HUES6 (cell line): ENCODE data around the gene MAB21L3.

Experiments
- H3K27ac ChIP-seq: 2 replicates; pipeline ENCODE4 v1.7.0; 2013; ENCODE audit warnings: low read depth, mild to moderate bottlenecking, low read length, inconsistent platforms
- H3K27me3 ChIP-seq: 2 replicates; pipeline ENCODE4 v1.6.1; 2013; ENCODE audit warnings: low read length; ENCODE audit not compliant: control insufficient read depth, insufficient read depth
- H3K36me3 ChIP-seq: 2 replicates; pipeline ENCODE4 v1.6.1; 2013; ENCODE audit warnings: low read length; ENCODE audit not compliant: control insufficient read depth, insufficient read depth
- H3K4me1 ChIP-seq: 2 replicates; pipeline ENCODE4 v1.6.1; 2013; ENCODE audit warnings: low read length; ENCODE audit not compliant: control insufficient read depth, insufficient read depth
- H3K4me3 ChIP-seq: 2 replicates; pipeline ENCODE4 v1.5.1; 2013; ENCODE audit warnings: low read depth, low read length
- H3K9ac ChIP-seq: one replicate; pipeline ENCODE4 v1.6.1; 2013; ENCODE audit warnings: mild to moderate bottlenecking, low read length
- H3K9me3 ChIP-seq: 2 replicates; pipeline ENCODE4 v1.6.1; 2013; ENCODE audit warnings: low read depth, low read length; ENCODE audit not compliant: control insufficient read depth, insufficient read depth

MAB21L3 gene

GRCh38 chr1:116166655-116167054 lies 55.5 kb downstream of the MAB21L3 start:
- no peaks in the 10 kb centered on the region for H3K36me3 ChIP-seq
- H3K4me3 ChIP-seq, result no peak overlapping the region
- no peak overlapping the region for H3K27ac ChIP-seq
- H3K9me3 ChIP-seq, result no peaks in the 10 kb centered on the region
- H3K4me1 ChIP-seq, result peaks cover 17% of the 10 kb centered on the region
- no peak overlapping the region for H3K9ac ChIP-seq
- H3K27me3 ChIP-seq, result peaks cover 28% of the 10 kb centered on the region

DNA sequence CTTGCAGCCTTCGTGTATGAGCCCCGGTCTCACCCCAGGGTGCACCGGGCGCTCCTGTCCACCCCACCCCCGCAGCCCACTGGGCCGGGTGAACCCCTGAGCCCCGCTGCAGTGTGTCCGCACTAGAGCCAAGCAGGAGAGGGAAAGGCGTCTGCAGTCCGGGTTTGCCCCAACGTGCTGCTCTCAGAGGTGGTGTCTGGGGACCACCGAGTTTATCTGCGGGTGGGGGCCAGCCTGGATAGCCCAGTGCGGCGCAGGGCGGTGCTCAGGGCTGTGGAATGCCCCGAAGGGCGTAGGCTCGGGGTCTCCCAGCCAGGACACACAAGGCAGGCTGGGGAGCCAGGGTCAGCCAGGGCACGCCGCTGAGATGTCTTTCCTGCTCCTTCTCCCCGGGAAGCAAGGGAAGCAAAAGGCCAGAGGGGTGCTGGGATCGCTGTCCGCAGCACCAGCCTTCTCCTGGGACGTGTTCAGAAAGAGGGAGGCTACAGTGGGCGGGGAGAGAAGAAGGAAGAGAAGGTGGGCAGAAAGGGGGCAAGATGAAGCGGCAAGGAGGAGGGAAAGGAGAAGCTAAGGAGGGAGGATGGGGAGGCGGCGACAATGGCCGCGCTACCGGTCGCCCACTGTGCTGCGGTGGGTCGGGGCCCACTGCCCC lies 56.6 kb downstream of the MAB21L3 start:
- H3K4me3 ChIP-seq, result peak overlapping the region; percentile 79
- peak overlapping the region; percentile 77 for H3K9ac ChIP-seq
- no peaks in the 10 kb centered on the region for H3K9me3 ChIP-seq
- H3K4me1 ChIP-seq, result peaks cover 17% of the 10 kb centered on the region
- peaks cover 28% of the 10 kb centered on the region for H3K27me3 ChIP-seq
- no peak overlapping the region for H3K27ac ChIP-seq
- H3K36me3 ChIP-seq, result no peaks in the 10 kb centered on the region

DNA sequence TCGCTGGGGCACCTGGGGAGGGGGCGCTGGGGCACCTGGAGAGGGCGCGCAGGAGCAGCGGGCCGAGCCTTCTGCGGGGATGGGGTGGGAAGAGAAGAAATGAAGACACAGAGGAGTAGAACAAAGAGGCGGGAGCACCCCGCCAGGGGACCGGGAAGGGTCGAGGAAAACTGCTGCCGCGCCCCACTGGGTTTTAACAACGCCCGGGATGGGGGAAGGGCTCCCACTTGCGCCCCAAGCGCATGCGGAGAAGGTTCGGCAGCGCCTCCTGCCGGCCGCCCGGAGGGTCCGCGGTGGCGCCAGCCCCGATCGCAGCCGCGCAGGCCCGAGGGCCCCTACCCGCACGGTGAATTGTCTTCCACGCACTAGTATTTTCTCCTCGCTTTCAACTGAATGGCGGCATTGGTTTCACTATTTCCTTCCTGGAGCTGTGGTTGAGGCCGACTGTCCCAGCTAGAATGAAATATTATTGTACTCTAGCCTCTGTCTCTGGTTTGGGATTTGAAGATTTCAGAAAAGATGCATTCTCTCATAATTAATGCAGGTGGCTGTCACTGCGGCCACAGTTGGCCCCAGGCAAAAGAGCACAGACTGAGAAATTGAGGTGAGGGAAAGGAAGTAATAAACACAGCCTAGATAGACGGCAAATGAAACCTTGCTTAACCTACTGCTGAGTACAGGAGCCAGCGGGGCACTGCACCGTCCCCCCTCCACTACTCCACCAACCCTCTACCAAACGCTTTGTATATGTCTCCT lies 57.3 kb downstream of the MAB21L3 start:
- Histone ChIP-seq H3K9me3 (no peaks in the 10 kb centered on the region), H3K4me1 (peaks cover 17% of the 10 kb centered on the region), H3K4me3 (peak overlapping the region; percentile 79), H3K27me3 (peaks cover 28% of the 10 kb centered on the region), H3K27ac (no peak overlapping the region), H3K9ac (peak overlapping the region; percentile 77), H3K36me3 (no peaks in the 10 kb centered on the region)

GRCh38 chr1:116169898-116170297 lies 58.7 kb downstream of the MAB21L3 start:
- Histone ChIP-seq H3K4me3 (no peak overlapping the region), H3K9ac (no peak overlapping the region), H3K27ac (no peak overlapping the region), H3K4me1 (peaks cover 11% of the 10 kb centered on the region), H3K9me3 (no peaks in the 10 kb centered on the region), H3K36me3 (no peaks in the 10 kb centered on the region), H3K27me3 (peaks cover 28% of the 10 kb centered on the region)

- H3K9me3 ChIP-seq, result no peaks in the 10 kb centered on the region
- peaks cover 11% of the 10 kb centered on the region for H3K4me1 ChIP-seq
- no peak overlapping the region for H3K4me3 ChIP-seq
- H3K9ac ChIP-seq, result no peak overlapping the region
- H3K27ac ChIP-seq, result no peak overlapping the region
- no peaks in the 10 kb centered on the region for H3K36me3 ChIP-seq
- peaks cover 28% of the 10 kb centered on the region for H3K27me3 ChIP-seq
These were observed 59.8 kb downstream of the MAB21L3 start for GRCh38 chr1:116170721-116171589.

- Histone ChIP-seq H3K36me3 (no peaks in the 10 kb centered on the region), H3K27me3 (peaks cover 17% of the 10 kb centered on the region), H3K9me3 (no peaks in the 10 kb centered on the region), H3K27ac (no peak overlapping the region), H3K4me1 (peaks cover 4% of the 10 kb centered on the region), H3K4me3 (no peak overlapping the region), H3K9ac (no peak overlapping the region)
These were observed 61.5 kb downstream of the MAB21L3 start for GRCh38 chr1:116172666-116173065.

DNA sequence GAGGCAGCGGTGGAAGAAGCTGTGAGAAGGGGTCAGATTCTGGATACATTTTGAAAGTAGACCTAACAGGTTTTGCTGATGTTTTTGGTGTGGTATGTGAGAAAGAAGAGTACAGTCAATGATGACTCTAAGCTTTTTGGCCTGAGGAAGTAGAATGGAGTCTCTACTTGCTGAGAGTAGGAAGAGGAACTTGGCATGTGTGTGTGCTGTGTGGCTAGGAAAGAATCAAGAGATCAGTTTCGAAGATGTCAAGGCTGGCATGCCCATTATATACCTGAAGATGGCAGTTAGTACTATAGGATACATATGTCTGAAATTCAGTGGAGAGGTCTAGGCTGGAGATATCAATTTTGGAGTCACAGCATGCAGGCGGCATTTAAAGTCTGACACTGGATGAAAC lies 64.4 kb downstream of the MAB21L3 start:
- no peaks in the 10 kb centered on the region for H3K36me3 ChIP-seq
- H3K9ac ChIP-seq, result no peak overlapping the region
- H3K4me3 ChIP-seq, result no peak overlapping the region
- no peaks in the 10 kb centered on the region for H3K27me3 ChIP-seq
- no peak overlapping the region for H3K27ac ChIP-seq
- H3K4me1 ChIP-seq, result no peaks in the 10 kb centered on the region
- no peaks in the 10 kb centered on the region for H3K9me3 ChIP-seq

DNA sequence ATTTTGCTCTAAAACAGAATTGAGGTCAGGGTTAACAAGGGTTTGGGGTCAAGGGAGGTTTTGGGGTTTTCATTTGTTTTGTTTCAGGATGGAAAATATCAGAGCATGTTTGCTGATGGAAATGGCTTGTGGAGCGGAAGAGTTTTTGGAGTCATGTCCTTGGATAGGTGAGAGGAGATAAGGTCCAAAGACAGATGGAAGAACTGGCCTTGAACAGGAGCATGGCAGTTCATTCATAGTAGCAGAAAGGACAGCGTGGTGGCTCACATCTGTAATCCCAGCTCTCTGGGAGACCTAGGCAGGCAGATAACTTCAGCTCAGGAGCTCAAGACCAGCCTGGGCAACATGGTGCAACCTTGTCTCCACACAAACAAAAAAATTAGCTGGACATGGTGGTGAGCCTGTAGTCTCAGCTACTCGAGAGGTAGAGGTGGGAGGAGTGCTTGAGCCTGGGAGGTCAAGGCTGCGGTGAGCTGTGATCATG lies 65.1 kb downstream of the MAB21L3 start:
- H3K27ac ChIP-seq, result no peak overlapping the region
- no peak overlapping the region for H3K9ac ChIP-seq
- H3K36me3 ChIP-seq, result no peaks in the 10 kb centered on the region
- no peaks in the 10 kb centered on the region for H3K27me3 ChIP-seq
- H3K9me3 ChIP-seq, result no peaks in the 10 kb centered on the region
- no peaks in the 10 kb centered on the region for H3K4me1 ChIP-seq
- H3K4me3 ChIP-seq, result no peak overlapping the region

- no peaks in the 10 kb centered on the region for H3K9me3 ChIP-seq
- H3K9ac ChIP-seq, result no peak overlapping the region
- H3K27ac ChIP-seq, result no peak overlapping the region
- no peaks in the 10 kb centered on the region for H3K36me3 ChIP-seq
- no peak overlapping the region for H3K4me3 ChIP-seq
- no peaks in the 10 kb centered on the region for H3K4me1 ChIP-seq
- H3K27me3 ChIP-seq, result no peaks in the 10 kb centered on the region
These were observed 66.7 kb downstream of the MAB21L3 start for GRCh38 chr1:116177861-116178260.

- H3K27ac ChIP-seq, result no peak overlapping the region
- no peaks in the 10 kb centered on the region for H3K36me3 ChIP-seq
- H3K27me3 ChIP-seq, result no peaks in the 10 kb centered on the region
- H3K4me1 ChIP-seq, result no peaks in the 10 kb centered on the region
- H3K9me3 ChIP-seq, result no peaks in the 10 kb centered on the region
- no peak overlapping the region for H3K4me3 ChIP-seq
- no peak overlapping the region for H3K9ac ChIP-seq
These were observed 67.6 kb downstream of the MAB21L3 start for GRCh38 chr1:116178837-116179236.

GRCh38 chr1:116179419-116179818 lies 68.2 kb downstream of the MAB21L3 start:
- H3K4me1 ChIP-seq, result no peaks in the 10 kb centered on the region
- no peaks in the 10 kb centered on the region for H3K27me3 ChIP-seq
- H3K27ac ChIP-seq, result no peak overlapping the region
- H3K9me3 ChIP-seq, result no peaks in the 10 kb centered on the region
- H3K9ac ChIP-seq, result no peak overlapping the region
- H3K36me3 ChIP-seq, result no peaks in the 10 kb centered on the region
- H3K4me3 ChIP-seq, result no peak overlapping the region
